Upper lobe of left lung (tissue), 4 donors: Measurements from ENCODE around the gene WDPCP.

ENCODE experiments used
- EP300 ChIP-seq, 4 donors: sonication (generic); formaldehyde crosslinking; IDR thresholded peaks; one replicate each; pipeline ENCODE4 v1.5.1; 2017; ENCODE audit warnings: antibody characterized with exemption in 4 of 4, control low read depth in 2 of 4
- POLR2A ChIP-seq, 4 donors: fragments of 450-650 bp; IDR thresholded peaks; one replicate each; pipeline ENCODE4 v1.5.1; 2016 to 2017; ENCODE audit warnings: antibody characterized with exemption in 4 of 4, mild to moderate bottlenecking in 2 of 4
- POLR2AphosphoS5 ChIP-seq, 2 donors: sonication (generic); formaldehyde crosslinking; IDR thresholded peaks; one replicate each; pipeline ENCODE4 v1.5.1; 2017; ENCODE audit warnings: antibody characterized with exemption in 2 of 2
- TF ChIP-seq, protein P1 (sequence below), 6 experiments: fragments of 450-650 bp in 4 of 6; fragments of 200-600 bp in 2 of 6; sonication (generic) in 2 of 6; IDR thresholded peaks; one replicate each; pipeline ENCODE4 v1.5.1; 2016 to 2019; ENCODE audit warnings: antibody characterized with exemption in 6 of 6

DNA sequence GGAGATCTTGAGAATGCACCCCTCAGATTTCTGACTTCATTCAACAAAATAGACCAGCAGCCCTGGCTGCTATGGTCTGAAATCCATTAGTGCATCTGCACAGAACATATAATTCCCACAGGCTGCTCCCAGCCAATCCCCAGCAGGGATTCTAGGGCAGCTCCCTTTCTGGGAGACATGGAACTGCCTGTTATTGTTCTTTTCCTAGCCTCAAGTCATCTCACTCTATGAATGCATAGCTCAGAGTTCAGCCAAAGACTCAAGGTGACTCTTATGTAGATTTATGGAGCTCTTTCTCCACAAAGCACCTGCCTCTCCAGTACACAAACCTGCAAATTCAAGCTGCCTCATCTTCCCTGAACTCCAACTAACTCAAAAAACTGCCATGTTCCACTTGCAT, 241.9 kb downstream of the WDPCP start:
- TF ChIP-seq, protein P1, sequence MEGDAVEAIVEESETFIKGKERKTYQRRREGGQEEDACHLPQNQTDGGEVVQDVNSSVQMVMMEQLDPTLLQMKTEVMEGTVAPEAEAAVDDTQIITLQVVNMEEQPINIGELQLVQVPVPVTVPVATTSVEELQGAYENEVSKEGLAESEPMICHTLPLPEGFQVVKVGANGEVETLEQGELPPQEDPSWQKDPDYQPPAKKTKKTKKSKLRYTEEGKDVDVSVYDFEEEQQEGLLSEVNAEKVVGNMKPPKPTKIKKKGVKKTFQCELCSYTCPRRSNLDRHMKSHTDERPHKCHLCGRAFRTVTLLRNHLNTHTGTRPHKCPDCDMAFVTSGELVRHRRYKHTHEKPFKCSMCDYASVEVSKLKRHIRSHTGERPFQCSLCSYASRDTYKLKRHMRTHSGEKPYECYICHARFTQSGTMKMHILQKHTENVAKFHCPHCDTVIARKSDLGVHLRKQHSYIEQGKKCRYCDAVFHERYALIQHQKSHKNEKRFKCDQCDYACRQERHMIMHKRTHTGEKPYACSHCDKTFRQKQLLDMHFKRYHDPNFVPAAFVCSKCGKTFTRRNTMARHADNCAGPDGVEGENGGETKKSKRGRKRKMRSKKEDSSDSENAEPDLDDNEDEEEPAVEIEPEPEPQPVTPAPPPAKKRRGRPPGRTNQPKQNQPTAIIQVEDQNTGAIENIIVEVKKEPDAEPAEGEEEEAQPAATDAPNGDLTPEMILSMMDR (IDR thresholded peaks at IDR 0.05), result no peak
- TF ChIP-seq EP300 (IDR thresholded peaks at IDR 0.05), result no peak
- no peak for TF ChIP-seq POLR2A (IDR thresholded peaks at IDR 0.05)
- TF ChIP-seq POLR2AphosphoS5 (IDR thresholded peaks at IDR 0.05), result no peak
